K562 (cell line): ENCODE results near the gene UBE2L3. TPM values are rescaled to one million over a fixed set of nuclear protein-coding genes. Genes with fewer than 3 reads are reported as not detected.

Source experiments
- ATF1 ChIP-seq, 2 experiments: fragments of 450-650 bp in 1 of 2; IDR thresholded peaks; 2 replicates each; pipeline ENCODE4 v1.6.1; 2016; ENCODE audit warnings: missing compliant biosample characterization in 1 of 2, missing genetic modification characterization in 1 of 2
- CBX5 ChIP-seq: IDR thresholded peaks from 2 replicates; pipeline ENCODE4 v1.6.1; 2014; ENCODE audit warnings: low read depth, borderline replicate concordance
- CHD2 ChIP-seq: IDR thresholded peaks from 2 replicates; pipeline ENCODE4 v1.6.1; 2011; ENCODE audit warnings: low read depth, low read length
- ESRRA ChIP-seq: fragments of 450-650 bp; IDR thresholded peaks from 2 replicates; pipeline ENCODE4 v1.6.1; 2014; ENCODE audit warnings: low read depth, mild to moderate bottlenecking, moderate library complexity, borderline replicate concordance
- HMG20A ChIP-seq: fragments of 450-650 bp; formaldehyde crosslinking; conservative IDR thresholded peaks from 2 replicates; pipeline ENCODE4 v1.4.0; 2020; ENCODE audit warnings: mild to moderate bottlenecking, mixed read lengths
- HNRNPH1 ChIP-seq: fragments of 200-400 bp; formaldehyde crosslinking; optimal IDR thresholded peaks from 2 replicates; pipeline ENCODE3; 2017; ENCODE audit warnings: low read depth, mild to moderate bottlenecking, low read length, moderate library complexity
- LARP7 ChIP-seq: fragments of 450-650 bp; IDR thresholded peaks from 2 replicates; pipeline ENCODE4 v1.6.1; 2016
- MAFK ChIP-seq: IDR thresholded peaks from 2 replicates; pipeline ENCODE4 v1.6.1; 2011; ENCODE audit warnings: low read length, improper control_type of control experiment
- MCM5 ChIP-seq: fragments of 450-650 bp; IDR thresholded peaks from 2 replicates; pipeline ENCODE4 v1.6.1; 2016; ENCODE audit warnings: low read depth
- OTX1 ChIP-seq: fragments of 450-650 bp; formaldehyde crosslinking; IDR thresholded peaks from 2 replicates; pipeline ENCODE4 v1.4.0; 2022; ENCODE audit warnings: mild to moderate bottlenecking
- TCF7L2 ChIP-seq: fragments of 150-350 bp; IDR thresholded peaks from 2 replicates; pipeline ENCODE4 v1.6.1; 2016; ENCODE audit warnings: low read depth, mild to moderate bottlenecking, low read length, moderate library complexity
- ZNF197 ChIP-seq: fragments of 200-800 bp; sonication (Bioruptor generic); IDR thresholded peaks from 2 replicates; pipeline ENCODE4 v1.6.1; 2016; ENCODE audit warnings: low read depth, missing genetic modification characterization, missing compliant biosample characterization
- ZNF431 ChIP-seq: sonication (generic); formaldehyde crosslinking; IDR thresholded peaks from 2 replicates; pipeline ENCODE4 v1.8.0; 2022; ENCODE audit warnings: mild to moderate bottlenecking, missing genetic modification reagents
- ZNF75A ChIP-seq: fragments of 450-650 bp; formaldehyde crosslinking; IDR thresholded peaks from 2 replicates; pipeline ENCODE4 v1.4.0; 2020; ENCODE audit warnings: mild to moderate bottlenecking
- ZZZ3 ChIP-seq: fragments of 450-650 bp; IDR thresholded peaks from 2 replicates; pipeline ENCODE4 v1.6.1; 2016; ENCODE audit warnings: antibody characterized with exemption, mild to moderate bottlenecking, moderate library complexity
- polyA plus RNA-seq, 8 experiments: library from polyadenylated mRNA; depleted of rRNA in 4 of 8; stranded (reverse) in 5 of 8; unstranded in 3 of 8; fragments of >200 nt; fragmentation: Nextera tagmentation in 2 of 8; fragmentation: Illumina TruSeq in 1 of 8; extraction: Ambion mirVana in 2 of 8; extraction: Trizol in 1 of 8; gene quantifications; 2 replicates each; pipeline versions ENCODE4 v1.2.1 to v1.2.3, GENCODE V29; 2011 to 2014; ENCODE audit warnings: inconsistent platforms in 1 of 8, missing spikeins in 1 of 8
- total RNA-seq, 7 experiments: library from RNA; depleted of rRNA in 6 of 7; stranded (reverse); fragments of >200 nt in 6 of 7; fragmentation: Illumina TruSeq in 2 of 7; extraction: Trizol in 2 of 7; gene quantifications; 2 replicates each; pipeline versions ENCODE4 v1.2.1 to v1.2.3, GENCODE V29; 2011 to 2021; ENCODE audit warnings: low replicate concordance in 1 of 7
- TF ChIP-seq, protein P1 (sequence below), 2 experiments: fragments of 150-350 bp in 1 of 2; IDR thresholded peaks; 2 replicates each; pipeline ENCODE4 v1.6.1; 2012 to 2016; ENCODE audit warnings: low read depth in 2 of 2, low read length in 2 of 2, mild to moderate bottlenecking in 1 of 2, moderate library complexity in 1 of 2
- TF ChIP-seq, protein P2 (sequence below): fragments of 250-450 bp; sonication (Bioruptor Pico); IDR thresholded peaks from 2 replicates; pipeline ENCODE4 v1.8.0; 2022; ENCODE audit warnings: inconsistent platforms
- TF ChIP-seq, protein P3 (sequence below): IDR thresholded peaks from 2 replicates; pipeline ENCODE4 v1.6.1; 2012; ENCODE audit warnings: low read depth, low read length, improper control_type of control experiment, borderline replicate concordance
- TF ChIP-seq, protein P4 (sequence below): IDR thresholded peaks from 2 replicates; pipeline ENCODE4 v1.6.1; 2016; ENCODE audit warnings: missing genetic modification characterization, missing compliant biosample characterization
- TF ChIP-seq, protein P5 (sequence below): sonication (generic); IDR thresholded peaks from 2 replicates; pipeline ENCODE4 v1.6.1; 2016

Gene UBE2L3
- total and polyA plus RNA-seq, 9 of the 15 experiments (the other 6 are each of a cell fraction or from before 2014, with no cell fraction given), result 215 to 625 (median 285) TPM

DNA sequence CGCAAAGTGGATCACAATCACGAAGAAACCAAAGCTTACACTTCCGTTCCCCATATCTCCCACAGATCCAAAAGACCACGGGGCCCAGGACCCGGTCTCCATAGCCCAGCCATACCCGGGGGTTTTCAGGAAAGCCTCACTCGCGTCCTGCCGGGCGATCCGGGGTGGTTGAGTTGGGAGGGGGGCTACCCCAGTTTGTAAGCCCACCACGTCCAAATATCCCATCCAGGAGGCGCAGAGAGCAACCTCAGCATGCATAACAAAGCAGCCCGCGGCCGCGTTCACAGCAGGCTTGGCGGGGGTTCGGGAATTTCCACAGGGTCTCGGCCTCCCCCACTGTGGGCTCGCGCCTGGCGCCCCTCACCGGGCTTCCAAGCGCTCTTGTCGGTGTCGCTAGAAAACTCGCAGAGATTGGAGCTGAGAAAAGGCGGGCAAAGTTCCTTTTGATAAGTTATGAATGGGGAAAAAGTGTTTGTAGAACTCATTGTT, 84.1 kb downstream of the UBE2L3 start (continued):
- TF ChIP-seq, protein P1, sequence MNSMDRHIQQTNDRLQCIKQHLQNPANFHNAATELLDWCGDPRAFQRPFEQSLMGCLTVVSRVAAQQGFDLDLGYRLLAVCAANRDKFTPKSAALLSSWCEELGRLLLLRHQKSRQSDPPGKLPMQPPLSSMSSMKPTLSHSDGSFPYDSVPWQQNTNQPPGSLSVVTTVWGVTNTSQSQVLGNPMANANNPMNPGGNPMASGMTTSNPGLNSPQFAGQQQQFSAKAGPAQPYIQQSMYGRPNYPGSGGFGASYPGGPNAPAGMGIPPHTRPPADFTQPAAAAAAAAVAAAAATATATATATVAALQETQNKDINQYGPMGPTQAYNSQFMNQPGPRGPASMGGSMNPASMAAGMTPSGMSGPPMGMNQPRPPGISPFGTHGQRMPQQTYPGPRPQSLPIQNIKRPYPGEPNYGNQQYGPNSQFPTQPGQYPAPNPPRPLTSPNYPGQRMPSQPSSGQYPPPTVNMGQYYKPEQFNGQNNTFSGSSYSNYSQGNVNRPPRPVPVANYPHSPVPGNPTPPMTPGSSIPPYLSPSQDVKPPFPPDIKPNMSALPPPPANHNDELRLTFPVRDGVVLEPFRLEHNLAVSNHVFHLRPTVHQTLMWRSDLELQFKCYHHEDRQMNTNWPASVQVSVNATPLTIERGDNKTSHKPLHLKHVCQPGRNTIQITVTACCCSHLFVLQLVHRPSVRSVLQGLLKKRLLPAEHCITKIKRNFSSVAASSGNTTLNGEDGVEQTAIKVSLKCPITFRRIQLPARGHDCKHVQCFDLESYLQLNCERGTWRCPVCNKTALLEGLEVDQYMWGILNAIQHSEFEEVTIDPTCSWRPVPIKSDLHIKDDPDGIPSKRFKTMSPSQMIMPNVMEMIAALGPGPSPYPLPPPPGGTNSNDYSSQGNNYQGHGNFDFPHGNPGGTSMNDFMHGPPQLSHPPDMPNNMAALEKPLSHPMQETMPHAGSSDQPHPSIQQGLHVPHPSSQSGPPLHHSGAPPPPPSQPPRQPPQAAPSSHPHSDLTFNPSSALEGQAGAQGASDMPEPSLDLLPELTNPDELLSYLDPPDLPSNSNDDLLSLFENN (IDR thresholded peaks at IDR 0.05; ENCODE audit: low read depth in 2 of 2, low read length in 2 of 2), result no peak
- no peak for TF ChIP-seq ZNF197
- TF ChIP-seq LARP7, result no peak
- TF ChIP-seq ZNF431 (CRISPR knock-in tag), result no peak
- TF ChIP-seq CHD2, result no peak
- TF ChIP-seq ESRRA, result no peak
- no peak for TF ChIP-seq CBX5
- TF ChIP-seq, protein P2, sequence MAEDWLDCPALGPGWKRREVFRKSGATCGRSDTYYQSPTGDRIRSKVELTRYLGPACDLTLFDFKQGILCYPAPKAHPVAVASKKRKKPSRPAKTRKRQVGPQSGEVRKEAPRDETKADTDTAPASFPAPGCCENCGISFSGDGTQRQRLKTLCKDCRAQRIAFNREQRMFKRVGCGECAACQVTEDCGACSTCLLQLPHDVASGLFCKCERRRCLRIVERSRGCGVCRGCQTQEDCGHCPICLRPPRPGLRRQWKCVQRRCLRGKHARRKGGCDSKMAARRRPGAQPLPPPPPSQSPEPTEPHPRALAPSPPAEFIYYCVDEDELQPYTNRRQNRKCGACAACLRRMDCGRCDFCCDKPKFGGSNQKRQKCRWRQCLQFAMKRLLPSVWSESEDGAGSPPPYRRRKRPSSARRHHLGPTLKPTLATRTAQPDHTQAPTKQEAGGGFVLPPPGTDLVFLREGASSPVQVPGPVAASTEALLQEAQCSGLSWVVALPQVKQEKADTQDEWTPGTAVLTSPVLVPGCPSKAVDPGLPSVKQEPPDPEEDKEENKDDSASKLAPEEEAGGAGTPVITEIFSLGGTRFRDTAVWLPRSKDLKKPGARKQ (CRISPR knock-in tag), result no peak
- TF ChIP-seq, protein P3, sequence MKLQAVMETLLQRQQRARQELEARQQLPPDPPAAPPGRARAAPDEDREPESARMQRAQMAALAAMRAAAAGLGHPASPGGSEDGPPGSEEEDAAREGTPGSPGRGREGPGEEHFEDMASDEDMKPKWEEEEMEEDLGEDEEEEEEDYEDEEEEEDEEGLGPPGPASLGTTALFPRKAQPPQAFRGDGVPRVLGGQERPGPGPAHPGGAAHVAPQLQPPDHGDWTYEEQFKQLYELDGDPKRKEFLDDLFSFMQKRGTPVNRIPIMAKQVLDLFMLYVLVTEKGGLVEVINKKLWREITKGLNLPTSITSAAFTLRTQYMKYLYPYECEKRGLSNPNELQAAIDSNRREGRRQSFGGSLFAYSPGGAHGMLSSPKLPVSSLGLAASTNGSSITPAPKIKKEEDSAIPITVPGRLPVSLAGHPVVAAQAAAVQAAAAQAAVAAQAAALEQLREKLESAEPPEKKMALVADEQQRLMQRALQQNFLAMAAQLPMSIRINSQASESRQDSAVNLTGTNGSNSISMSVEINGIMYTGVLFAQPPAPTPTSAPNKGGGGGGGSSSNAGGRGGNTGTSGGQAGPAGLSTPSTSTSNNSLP, result 0 out of 2 replicates have a peak, but pooled peaks have one; percentile 9
- TF ChIP-seq MCM5, result no peak
- TF ChIP-seq ZZZ3, result no peak
- no peak for TF ChIP-seq OTX1
- no peak for TF ChIP-seq HNRNPH1
- TF ChIP-seq, protein P4, sequence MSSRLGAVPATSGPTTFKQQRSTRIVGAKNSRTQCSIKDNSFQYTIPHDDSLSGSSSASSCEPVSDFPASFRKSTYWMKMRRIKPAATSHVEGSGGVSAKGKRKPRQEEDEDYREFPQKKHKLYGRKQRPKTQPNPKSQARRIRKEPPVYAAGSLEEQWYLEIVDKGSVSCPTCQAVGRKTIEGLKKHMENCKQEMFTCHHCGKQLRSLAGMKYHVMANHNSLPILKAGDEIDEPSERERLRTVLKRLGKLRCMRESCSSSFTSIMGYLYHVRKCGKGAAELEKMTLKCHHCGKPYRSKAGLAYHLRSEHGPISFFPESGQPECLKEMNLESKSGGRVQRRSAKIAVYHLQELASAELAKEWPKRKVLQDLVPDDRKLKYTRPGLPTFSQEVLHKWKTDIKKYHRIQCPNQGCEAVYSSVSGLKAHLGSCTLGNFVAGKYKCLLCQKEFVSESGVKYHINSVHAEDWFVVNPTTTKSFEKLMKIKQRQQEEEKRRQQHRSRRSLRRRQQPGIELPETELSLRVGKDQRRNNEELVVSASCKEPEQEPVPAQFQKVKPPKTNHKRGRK, result no peak
- TF ChIP-seq, protein P5, sequence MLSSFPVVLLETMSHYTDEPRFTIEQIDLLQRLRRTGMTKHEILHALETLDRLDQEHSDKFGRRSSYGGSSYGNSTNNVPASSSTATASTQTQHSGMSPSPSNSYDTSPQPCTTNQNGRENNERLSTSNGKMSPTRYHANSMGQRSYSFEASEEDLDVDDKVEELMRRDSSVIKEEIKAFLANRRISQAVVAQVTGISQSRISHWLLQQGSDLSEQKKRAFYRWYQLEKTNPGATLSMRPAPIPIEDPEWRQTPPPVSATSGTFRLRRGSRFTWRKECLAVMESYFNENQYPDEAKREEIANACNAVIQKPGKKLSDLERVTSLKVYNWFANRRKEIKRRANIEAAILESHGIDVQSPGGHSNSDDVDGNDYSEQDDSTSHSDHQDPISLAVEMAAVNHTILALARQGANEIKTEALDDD, result no peak
- TF ChIP-seq HMG20A (CRISPR knock-in tag), result no peak
- no peak; the same call in 1 of the 2 replicates for TF ChIP-seq TCF7L2
- peak; percentile 22 for TF ChIP-seq MAFK
- TF ChIP-seq ATF1 (CRISPR knock-in tag; IDR thresholded peaks at IDR 0.05), result no peak
- TF ChIP-seq ATF1 (tag; IDR thresholded peaks at IDR 0.05), result no peak
- TF ChIP-seq ZNF75A, result no peak
